ENCODE results near the gene ASIC1.
A peak's percentile ranks its signal among the peaks of the same experiment; 100 is the strongest.

ASIC1 gene

GRCh38 chr12:50040657-50041056 lies 16.7 kb upstream of the ASIC1 start:
- no peak for DNase-seq (ENCODE audit: low read depth in 2 of 3, low spot score in 2 of 3)

GRCh38 chr12:50041062-50041860 lies 16.1 kb upstream of the ASIC1 start:
- DNase-seq (ENCODE audit: low read depth in 2 of 3, low spot score in 2 of 3), result no peak

- DNase-seq (ENCODE audit: low read depth in 2 of 3, low spot score in 2 of 3), result no peak
Observed at GRCh38 chr12:50041962-50042361, 15.4 kb upstream of the ASIC1 start.

- no peak for DNase-seq (ENCODE audit: low read depth in 2 of 3, low spot score in 2 of 3)
Observed at GRCh38 chr12:50042693-50043092, 14.7 kb upstream of the ASIC1 start.

- DNase-seq (ENCODE audit: low read depth in 2 of 3, low spot score in 2 of 3), result no peak
Observed at GRCh38 chr12:50043308-50043707, 14.1 kb upstream of the ASIC1 start.

- DNase-seq (ENCODE audit: low read depth in 2 of 3, low spot score in 2 of 3), result no peak
Observed at GRCh38 chr12:50043854-50044253, 13.5 kb upstream of the ASIC1 start.

- no peak for DNase-seq (ENCODE audit: low read depth in 2 of 3, low spot score in 2 of 3)
Observed at GRCh38 chr12:50047693-50048250, 9.6 kb upstream of the ASIC1 start.

GRCh38 chr12:50049254-50050118 lies 7.9 kb upstream of the ASIC1 start:
- DNase-seq (ENCODE audit: low read depth in 2 of 3, low spot score in 2 of 3), result no peak

GRCh38 chr12:50050119-50050385 lies 7.3 kb upstream of the ASIC1 start:
- DNase-seq (ENCODE audit: low read depth in 2 of 3, low spot score in 2 of 3), result no peak

GRCh38 chr12:50050410-50051098 lies 6.8 kb upstream of the ASIC1 start:
- no peak for DNase-seq (ENCODE audit: low read depth in 2 of 3, low spot score in 2 of 3)

GRCh38 chr12:50051101-50051806 lies 6.1 kb upstream of the ASIC1 start:
- DNase-seq (ENCODE audit: low read depth in 2 of 3, low spot score in 2 of 3), result no peak

- no peak for DNase-seq (ENCODE audit: low read depth in 2 of 3, low spot score in 2 of 3)
Observed at GRCh38 chr12:50052544-50052943, 4.9 kb upstream of the ASIC1 start.

GRCh38 chr12:50052964-50053363 lies 4.4 kb upstream of the ASIC1 start:
- no peak for DNase-seq (ENCODE audit: low read depth in 2 of 3, low spot score in 2 of 3)

GRCh38 chr12:50053583-50053982 lies 3.8 kb upstream of the ASIC1 start:
- DNase-seq (ENCODE audit: low read depth in 2 of 3, low spot score in 2 of 3), result no peak

GRCh38 chr12:50055831-50056638 lies 1.4 kb upstream of the ASIC1 start:
- peak in 2 of 3 experiments; percentile 37 to 42 for DNase-seq (ENCODE audit: low read depth in 2 of 3, low spot score in 2 of 3)

- no peak for DNase-seq (ENCODE audit: low read depth in 2 of 3, low spot score in 2 of 3)
Observed at GRCh38 chr12:50056639-50056976, 788 bp upstream of the ASIC1 start.

GRCh38 chr12:50057896-50058670 lies 687 bp downstream of the ASIC1 start:
- DNase-seq (ENCODE audit: low read depth in 2 of 3, low spot score in 2 of 3), result no peak

- DNase-seq (ENCODE audit: low read depth in 2 of 3, low spot score in 2 of 3), result no peak
Observed at GRCh38 chr12:50058743-50059312, 1.4 kb downstream of the ASIC1 start.

- peak in 1 of 3 experiments; percentile 57 for DNase-seq (ENCODE audit: low read depth in 2 of 3, low spot score in 2 of 3)
Observed at GRCh38 chr12:50059440-50060119, 2.2 kb downstream of the ASIC1 start.
